ENCODE results near the gene PATE1. TPM values are rescaled to one million over a fixed set of nuclear protein-coding genes. Genes with fewer than 3 reads are reported as not detected.
"Not testable (repeated sequence)": the region's sequence is repeated elsewhere in the genome, so short reads cannot be mapped to it uniquely, and the experiment has no call there.

PATE1 gene, protein sequence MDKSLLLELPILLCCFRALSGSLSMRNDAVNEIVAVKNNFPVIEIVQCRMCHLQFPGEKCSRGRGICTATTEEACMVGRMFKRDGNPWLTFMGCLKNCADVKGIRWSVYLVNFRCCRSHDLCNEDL
- total RNA-seq = not detected
- long read RNA-seq = 0 reads

DNA sequence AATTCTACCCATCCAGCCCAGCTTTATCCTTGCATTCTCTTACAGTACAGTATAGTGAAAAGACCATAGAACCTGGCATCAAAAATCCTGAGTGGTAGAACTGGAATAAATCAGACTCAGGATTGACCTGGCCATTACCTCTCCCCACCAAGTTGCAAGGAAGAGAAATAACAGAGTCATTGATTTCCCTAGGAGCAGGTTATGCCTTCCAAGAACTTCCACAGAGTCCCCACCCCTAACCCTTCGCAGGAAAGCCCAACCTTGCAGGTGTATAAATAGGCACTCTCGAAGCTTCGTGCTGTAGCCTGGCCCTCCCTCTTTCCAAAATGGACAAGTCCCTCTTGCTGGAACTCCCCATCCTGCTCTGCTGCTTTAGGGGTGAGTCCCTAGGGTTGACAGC, at the start of gene PATE1:
Gene PATE1, plus strand, starts transcription at position 301 of the 400 bp plus-strand sequence. Its CDS starts 26 bp downstream, at position 327.
- Histone ChIP-seq H3K4me3 (no peak within 1 kb of the TSS), H3K4me1 (no peaks in the 10 kb centered on the region), H3K9me3 (replicated peaks) (no peaks in the 10 kb centered on the region), H3K27ac (replicated peaks) (no peak within 1 kb of the TSS), H3K27me3 (ENCODE audit: low read depth) (no peaks in the 10 kb centered on the region), H3K36me3 (no peaks in the 10 kb centered on the region)
- TF ChIP-seq, protein P1, sequence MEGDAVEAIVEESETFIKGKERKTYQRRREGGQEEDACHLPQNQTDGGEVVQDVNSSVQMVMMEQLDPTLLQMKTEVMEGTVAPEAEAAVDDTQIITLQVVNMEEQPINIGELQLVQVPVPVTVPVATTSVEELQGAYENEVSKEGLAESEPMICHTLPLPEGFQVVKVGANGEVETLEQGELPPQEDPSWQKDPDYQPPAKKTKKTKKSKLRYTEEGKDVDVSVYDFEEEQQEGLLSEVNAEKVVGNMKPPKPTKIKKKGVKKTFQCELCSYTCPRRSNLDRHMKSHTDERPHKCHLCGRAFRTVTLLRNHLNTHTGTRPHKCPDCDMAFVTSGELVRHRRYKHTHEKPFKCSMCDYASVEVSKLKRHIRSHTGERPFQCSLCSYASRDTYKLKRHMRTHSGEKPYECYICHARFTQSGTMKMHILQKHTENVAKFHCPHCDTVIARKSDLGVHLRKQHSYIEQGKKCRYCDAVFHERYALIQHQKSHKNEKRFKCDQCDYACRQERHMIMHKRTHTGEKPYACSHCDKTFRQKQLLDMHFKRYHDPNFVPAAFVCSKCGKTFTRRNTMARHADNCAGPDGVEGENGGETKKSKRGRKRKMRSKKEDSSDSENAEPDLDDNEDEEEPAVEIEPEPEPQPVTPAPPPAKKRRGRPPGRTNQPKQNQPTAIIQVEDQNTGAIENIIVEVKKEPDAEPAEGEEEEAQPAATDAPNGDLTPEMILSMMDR (IDR thresholded peaks at IDR 0.05; ENCODE audit: borderline replicate concordance) = no peak
- no peak for DNase-seq
- intact Hi-C loops (cut with micrococcal nuclease) = no loop called here

DNA sequence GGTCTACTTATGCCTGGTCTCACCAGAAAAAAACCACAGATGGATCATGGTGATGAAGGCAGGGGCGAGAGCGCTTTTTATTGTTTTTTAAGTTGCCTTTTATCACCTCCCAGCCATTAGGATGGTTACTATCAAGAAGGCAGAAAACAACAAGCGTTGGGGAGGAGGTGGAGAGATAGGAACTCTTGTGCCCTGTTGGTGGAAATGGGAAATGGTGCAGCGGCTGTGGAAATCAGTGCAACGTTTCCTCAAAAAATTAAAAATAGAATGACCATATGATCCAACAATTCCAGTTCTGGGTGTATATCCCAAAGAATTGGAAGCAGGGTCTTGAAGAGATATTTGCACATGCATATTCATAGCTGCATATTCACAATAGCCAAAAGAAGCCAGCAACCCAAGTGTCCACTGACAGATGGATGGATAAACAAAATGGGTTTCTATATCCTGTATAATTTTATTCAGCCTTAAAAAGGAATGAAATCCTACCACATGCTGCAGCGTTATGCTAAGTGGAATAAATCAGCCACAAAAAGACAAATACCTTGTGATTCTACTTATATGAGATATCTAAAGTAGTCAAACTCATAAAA, 45.0 kb upstream of the PATE1 start:
- Histone ChIP-seq H3K4me3 (no peak overlapping the region), H3K27me3 (ENCODE audit: low read depth) (peaks cover 17% of the 10 kb centered on the region), H3K36me3 (no peaks in the 10 kb centered on the region), H3K27ac (replicated peaks) (no peak overlapping the region), H3K9me3 (replicated peaks) (no peaks in the 10 kb centered on the region), H3K4me1 (no peaks in the 10 kb centered on the region)
- TF ChIP-seq, protein P1 (IDR thresholded peaks at IDR 0.05; ENCODE audit: borderline replicate concordance) = no peak
- DNase-seq = no peak
- intact Hi-C loops (cut with micrococcal nuclease) = no loop called here

DNA sequence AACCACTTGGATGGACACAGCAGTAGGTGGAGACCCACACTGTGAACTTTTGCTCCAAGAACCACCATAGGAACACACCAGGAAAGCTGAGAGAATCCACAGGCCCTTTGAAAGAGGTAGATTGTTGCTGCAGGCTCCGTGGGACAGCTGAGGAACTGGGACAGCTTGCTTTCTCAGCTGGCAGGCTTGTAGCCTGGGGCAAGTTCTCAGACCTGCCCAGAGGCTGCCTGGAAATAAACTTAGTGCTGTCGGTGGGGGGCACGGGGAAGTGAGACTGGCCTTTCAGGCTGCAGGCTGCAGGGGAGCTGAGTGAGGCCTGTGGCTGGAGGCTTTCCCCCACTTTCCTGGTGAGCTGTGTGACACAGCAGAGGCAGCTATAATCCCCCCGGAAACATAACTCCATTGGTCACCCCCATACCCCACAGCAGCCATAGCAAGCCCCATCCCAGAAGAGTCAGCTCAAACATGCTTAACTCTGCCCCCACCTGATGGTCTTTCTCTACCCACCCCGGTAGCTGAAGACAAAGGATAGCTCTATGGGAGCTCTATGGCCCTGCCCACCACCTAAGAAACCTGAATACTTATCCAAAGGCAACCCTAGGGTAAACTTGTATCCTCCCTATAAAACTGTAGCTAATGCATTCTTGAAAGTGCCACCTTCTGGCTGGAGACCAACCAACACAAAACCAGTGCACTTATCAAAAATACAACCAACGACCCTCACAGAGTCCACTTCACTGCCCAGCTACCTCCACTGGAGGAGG, 44.0 kb upstream of the PATE1 start:
- Histone ChIP-seq H3K9me3 (replicated peaks) (peaks cover 7% of the 10 kb centered on the region), H3K4me3 (no peak overlapping the region), H3K27ac (replicated peaks) (no peak overlapping the region), H3K27me3 (ENCODE audit: low read depth) (peaks cover 17% of the 10 kb centered on the region), H3K4me1 (no peaks in the 10 kb centered on the region), H3K36me3 (no peaks in the 10 kb centered on the region)
- intact Hi-C loops (cut with micrococcal nuclease) = no loop called here
- TF ChIP-seq, protein P1 (IDR thresholded peaks at IDR 0.05; ENCODE audit: borderline replicate concordance) = no peak
- no peak for DNase-seq

DNA sequence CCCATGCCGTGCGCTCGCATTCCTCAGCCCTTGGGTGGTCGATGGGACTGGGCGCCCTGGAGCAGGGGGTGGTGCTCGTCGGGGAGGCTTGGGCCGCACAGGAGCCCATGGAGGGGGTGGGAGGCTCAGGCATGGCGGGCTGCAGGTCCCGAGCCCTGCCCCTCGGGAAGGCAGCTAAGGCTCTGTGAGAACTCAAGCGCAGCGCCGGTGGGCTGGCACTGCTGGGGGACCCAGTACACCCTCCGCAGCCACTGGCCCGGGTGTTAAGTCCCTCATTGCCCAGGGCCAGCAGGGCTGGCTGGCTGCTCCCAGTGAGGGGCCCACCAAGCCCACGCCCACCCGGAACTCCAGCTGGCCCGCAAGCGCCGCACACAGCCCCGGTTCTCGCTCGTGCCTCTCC, 41.4 kb upstream of the PATE1 start:
- DNase-seq; H3K4me1 ChIP-seq; H3K36me3 ChIP-seq; intact Hi-C loops (cut with micrococcal nuclease); H3K4me3 ChIP-seq; H3K27ac ChIP-seq (replicated peaks); H3K27me3 ChIP-seq (ENCODE audit: low read depth): not testable (repeated sequence)
- peaks cover 22% of the 10 kb centered on the region for H3K9me3 ChIP-seq (replicated peaks)

DNA sequence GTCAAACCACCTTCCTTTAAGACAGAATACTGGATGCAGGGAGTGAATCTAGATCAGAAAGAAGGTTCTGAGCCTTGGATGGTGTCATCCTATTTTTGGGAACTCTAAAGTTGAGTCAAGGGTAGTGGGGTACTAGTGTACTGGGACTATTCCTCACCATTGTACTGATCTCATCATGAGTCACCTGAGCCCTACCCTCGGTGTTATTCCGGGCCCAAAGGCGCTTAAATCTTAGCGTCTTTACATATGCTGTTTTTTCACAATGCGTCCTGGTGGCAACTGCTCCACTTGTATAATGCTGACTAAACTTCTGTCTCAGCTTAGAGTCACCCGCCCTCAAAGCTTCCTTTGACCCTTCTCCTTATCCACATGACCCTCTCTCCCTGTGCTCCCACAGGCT, 25.3 kb upstream of the PATE1 start:
- TF ChIP-seq, protein P1 (IDR thresholded peaks at IDR 0.05; ENCODE audit: borderline replicate concordance) = no peak
- intact Hi-C loops (cut with micrococcal nuclease) = no loop called here
- Histone ChIP-seq H3K4me1 (no peaks in the 10 kb centered on the region), H3K27me3 (ENCODE audit: low read depth) (peaks cover 12% of the 10 kb centered on the region), H3K9me3 (replicated peaks) (peaks cover 9% of the 10 kb centered on the region), H3K36me3 (no peaks in the 10 kb centered on the region), H3K27ac (replicated peaks) (no peak overlapping the region), H3K4me3 (no peak overlapping the region)
- no peak for DNase-seq

DNA sequence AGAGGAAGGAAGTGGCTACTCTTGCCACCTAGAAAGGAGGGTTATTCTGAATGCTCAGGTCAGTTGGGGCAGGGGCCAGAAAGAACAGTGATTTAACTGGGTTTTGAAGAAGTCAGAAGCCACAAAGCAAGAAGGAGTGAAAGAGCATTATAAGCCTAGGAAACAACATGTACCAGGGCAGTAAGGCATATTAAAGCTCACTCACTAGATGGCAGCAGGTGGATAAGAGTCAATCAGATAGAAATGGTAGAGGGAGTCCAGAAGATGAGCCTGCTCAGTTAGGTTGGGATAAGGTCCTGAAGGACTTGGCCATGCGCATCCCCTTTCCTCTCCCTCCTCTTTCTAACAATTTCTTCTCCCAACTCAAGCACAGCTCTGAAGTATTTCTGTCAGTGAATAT, 22.0 kb upstream of the PATE1 start:
- Histone ChIP-seq H3K27ac (replicated peaks) (no peak overlapping the region), H3K36me3 (no peaks in the 10 kb centered on the region), H3K4me1 (no peaks in the 10 kb centered on the region), H3K9me3 (replicated peaks) (no peaks in the 10 kb centered on the region), H3K4me3 (no peak overlapping the region), H3K27me3 (ENCODE audit: low read depth) (peaks cover 12% of the 10 kb centered on the region)
- intact Hi-C loops (cut with micrococcal nuclease) = no loop called here
- TF ChIP-seq, protein P1 (IDR thresholded peaks at IDR 0.05; ENCODE audit: borderline replicate concordance) = no peak
- no peak for DNase-seq
